GM21367 (cell line): ENCODE data around the gene KCNG3.

Experiments
- ATAC-seq: cut with Tn5 transposase; IDR thresholded peaks from one replicate; pipeline ENCODE4 v1.9.1; 2021; ENCODE audit not compliant: unreplicated experiment

Gene KCNG3, protein sequence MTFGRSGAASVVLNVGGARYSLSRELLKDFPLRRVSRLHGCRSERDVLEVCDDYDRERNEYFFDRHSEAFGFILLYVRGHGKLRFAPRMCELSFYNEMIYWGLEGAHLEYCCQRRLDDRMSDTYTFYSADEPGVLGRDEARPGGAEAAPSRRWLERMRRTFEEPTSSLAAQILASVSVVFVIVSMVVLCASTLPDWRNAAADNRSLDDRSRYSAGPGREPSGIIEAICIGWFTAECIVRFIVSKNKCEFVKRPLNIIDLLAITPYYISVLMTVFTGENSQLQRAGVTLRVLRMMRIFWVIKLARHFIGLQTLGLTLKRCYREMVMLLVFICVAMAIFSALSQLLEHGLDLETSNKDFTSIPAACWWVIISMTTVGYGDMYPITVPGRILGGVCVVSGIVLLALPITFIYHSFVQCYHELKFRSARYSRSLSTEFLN

DNA sequence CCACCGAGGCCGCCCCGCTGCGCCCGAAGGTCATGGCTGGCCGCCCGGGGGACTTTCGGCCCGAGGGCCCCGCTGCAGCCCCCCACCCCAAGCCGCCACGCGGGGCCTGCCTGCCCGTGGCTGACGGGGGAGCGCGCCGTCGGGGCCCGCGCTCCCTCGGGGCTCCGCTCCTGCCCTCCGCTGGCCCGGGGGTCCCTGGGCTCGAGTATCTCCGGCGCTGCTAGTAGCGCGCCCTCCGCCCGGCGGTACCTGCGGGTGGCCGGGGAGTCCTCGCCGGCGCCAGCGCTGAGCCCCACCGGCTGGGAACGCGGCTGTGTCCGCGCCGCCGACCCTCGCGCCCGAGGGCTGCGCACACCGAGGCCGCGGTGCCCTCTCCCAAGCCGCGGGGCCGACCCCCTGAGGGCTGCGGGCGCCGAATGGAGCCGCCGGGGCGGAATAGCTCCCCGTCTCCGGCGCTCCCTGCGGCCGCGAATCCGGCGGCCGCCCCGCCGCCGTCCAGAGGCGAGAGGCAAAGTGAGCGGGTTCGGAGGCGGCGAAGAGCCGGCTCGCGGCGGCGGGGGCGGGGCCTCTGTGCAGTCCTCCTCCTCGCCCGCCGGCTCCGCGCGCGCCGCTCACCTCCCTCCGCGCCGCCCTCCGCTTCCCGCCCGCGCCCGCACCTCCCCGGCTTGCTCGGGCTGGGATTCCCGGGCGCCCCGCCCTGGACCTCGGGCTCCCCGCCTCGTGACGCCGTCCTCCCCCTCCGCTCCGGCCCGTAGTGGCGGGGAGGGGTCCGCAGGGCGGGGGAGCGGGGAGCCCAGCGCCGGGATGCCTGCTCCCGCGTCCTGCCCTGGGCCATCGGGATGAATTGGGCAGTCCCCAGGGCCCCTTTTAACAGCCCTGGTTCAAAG, at the start of gene KCNG3:
KCNG3 (minus strand) TSS at position 515 of the 887 bp plus-strand sequence; CDS start at position 34, 481 bp downstream.
- no peak for ATAC-seq

DNA sequence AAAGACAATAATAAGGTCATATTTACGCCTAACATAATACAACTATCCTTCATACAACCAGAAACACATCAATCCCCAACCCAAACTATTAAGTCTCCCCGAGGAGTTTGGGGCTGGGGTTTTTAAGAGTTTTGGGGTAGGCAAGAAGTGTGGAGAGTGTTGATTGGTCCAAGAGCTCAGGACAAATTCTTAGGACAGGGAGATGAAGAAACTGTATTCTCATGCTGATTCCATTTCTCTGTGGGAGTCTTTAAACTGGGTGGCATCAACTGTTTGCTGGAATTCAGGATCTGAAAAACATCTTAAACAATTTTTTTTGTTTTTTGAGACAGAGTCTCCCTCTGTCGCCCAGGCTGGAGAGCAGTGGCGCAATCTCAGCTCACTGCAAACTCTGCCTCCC, 49.1 kb upstream of the KCNG3 start:
- ATAC-seq: no peak

GRCh38 chr2:42537493-42537892, 43.7 kb upstream of the KCNG3 start:
- no peak for ATAC-seq

DNA sequence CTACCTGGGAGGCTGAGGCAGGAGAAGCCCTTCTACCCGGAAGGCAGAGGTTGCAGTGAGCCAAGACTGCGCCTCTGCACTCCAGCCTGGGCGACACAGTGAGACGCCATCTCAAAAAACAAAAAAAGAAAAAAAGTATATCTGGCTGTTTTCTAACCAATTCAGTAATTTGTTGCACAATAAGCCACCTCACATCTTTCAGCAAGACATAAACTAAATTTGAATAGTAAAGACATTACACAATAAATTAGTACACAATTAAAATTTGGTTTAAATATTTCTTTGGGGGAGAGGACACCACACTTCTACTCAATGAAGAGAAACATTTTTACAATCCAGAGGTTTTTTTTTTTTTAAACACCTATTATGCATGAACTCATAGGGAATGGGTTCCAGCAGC, 38.6 kb upstream of the KCNG3 start:
- no peak for ATAC-seq

DNA sequence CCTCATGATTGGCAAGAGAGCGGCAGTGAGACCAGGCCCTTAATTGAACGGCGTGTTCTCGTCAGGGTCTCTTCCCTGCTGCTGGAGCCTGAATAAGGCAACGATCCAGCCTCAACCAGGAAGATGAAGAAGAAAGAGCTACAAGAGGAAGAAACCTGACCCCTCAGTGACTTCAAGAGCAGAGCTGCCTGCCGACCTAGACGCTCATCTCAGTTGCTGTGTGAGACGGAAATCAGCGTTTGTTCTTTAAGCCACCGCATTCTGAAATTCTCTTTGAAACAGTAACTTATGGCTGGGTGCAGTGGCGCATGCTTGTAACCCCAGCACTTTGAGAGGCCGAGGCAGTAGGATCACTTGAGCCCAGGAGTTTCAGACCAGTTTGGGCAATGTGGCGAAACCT, 29.6 kb upstream of the KCNG3 start:
- no peak for ATAC-seq

DNA sequence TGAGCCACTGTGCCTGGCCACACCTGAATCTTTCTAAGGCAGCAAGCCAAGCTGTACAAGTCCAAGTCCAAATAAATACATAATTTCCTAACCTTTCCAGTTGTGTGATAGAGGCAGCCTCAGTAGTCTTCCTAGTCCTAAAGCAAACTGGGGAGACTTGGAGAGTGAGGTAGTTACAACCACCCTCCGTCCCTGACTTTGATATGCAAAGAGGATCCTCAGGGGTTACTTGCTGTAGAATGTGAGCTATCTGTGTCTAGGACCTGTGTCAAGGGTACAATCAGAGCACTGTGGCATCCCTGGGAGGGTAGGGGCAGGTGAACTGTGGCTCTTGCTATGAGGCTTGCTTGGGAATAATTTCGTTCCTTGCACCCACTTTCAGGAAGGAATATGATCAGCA, 28.3 kb upstream of the KCNG3 start:
- no peak for ATAC-seq

- ATAC-seq: no peak
Observed at GRCh38 chr2:42519624-42520023, 25.8 kb upstream of the KCNG3 start.

- no peak for ATAC-seq
Observed at GRCh38 chr2:42516418-42516901, 22.7 kb upstream of the KCNG3 start.

- no peak for ATAC-seq
Observed at GRCh38 chr2:42513252-42513918, 19.6 kb upstream of the KCNG3 start.

- no peak for ATAC-seq
Observed at GRCh38 chr2:42510608-42511243, 16.9 kb upstream of the KCNG3 start.

DNA sequence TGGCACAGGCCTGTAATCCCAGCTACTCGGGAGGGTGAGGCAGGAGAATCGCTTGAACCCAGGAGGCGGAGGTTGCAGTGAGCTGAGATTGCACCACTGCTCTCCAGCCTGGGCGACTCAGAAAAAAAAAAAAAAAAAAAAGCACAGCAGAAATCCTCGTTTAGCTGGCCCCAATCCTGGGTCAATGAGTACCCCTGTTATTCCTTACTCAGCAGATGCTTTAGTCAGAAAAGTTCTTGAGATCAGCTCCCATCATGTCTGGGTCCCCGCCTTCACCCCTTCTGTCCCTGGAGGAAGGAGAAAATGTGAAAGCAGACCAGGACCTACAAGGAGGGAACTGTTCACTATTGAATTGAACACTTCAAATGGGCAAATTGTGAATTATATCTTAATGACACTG, 16.4 kb upstream of the KCNG3 start:
- no peak for ATAC-seq

DNA sequence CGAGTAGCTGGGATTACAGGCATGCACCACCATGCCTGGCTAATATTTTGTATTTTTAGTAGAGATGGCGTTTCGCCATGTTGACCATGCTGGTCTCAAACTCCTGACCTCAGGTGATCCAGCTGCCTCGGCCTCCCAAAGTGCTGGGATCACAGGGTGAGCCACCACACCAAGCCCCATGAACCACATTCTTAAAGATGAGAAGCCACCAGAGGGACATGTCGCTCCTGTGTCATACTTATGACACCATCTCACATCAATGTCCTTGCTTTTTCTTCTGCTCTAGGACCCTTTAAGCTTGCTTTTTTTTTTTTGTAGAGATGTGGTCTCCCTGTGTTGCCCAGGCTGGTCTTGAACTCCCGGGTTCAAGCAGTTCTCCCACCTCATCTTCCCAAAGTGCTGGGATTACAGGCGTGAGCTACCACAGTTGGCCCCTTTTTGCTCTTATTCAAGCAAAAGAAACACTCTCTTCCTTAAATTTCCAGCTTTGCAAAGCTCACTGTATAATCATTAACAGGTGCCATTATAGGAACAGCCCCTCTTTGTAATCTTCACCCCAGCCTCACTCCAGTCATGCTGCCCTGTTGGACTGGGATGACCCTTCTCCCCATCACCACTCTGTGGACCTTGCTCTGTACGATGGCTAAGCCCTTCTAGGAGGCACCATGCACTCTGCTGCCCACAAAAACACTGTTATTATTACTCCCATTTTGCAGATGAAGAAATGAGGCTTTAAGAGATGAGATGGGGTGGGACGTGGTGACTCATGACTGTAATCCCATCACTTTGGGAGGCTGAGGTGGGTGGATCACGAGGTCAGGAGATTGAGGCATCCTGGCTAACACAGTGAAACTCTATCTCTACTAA, 10.8 kb upstream of the KCNG3 start:
- ATAC-seq: no peak

- no peak for ATAC-seq
Observed at GRCh38 chr2:42503291-42503690, 9.5 kb upstream of the KCNG3 start.

GRCh38 chr2:42498497-42498896, 4.7 kb upstream of the KCNG3 start:
- no peak for ATAC-seq

DNA sequence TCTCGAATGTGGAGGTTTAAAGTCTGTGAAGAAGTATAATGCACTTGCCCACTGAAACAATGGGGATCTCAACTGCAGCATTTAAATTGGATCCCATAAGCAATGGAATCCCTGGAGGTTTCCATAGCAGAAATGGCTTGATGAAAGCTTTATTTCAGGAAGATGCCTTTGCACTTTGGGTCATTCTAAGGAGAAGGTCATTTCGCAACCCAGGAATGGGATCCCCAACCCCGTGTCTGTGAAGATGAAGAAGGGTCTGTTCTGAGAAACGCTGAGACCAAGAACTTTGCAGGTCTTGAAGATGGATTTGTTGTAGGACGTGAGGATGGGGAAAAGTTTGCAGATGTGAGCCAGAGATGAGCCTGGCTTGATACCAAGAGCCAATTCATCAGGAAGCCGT, 1.8 kb upstream of the KCNG3 start:
- no peak for ATAC-seq

DNA sequence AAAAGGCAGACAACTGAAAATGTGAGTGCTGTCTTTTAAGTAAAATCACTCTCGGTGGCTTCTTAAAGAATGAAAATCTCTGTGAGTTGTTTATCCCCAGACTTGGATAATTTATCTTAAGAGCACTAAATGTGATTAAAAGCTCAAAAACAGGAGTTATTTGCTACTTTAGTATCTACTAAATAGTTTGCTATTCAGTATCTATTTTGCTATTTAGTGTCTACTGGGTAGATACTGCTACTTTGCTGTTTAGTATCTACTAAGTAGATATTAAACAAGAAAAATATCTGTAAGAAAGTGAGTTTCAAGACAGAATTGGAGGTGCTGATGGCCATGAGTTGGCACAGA, 1.4 kb upstream of the KCNG3 start:
- ATAC-seq: no peak

DNA sequence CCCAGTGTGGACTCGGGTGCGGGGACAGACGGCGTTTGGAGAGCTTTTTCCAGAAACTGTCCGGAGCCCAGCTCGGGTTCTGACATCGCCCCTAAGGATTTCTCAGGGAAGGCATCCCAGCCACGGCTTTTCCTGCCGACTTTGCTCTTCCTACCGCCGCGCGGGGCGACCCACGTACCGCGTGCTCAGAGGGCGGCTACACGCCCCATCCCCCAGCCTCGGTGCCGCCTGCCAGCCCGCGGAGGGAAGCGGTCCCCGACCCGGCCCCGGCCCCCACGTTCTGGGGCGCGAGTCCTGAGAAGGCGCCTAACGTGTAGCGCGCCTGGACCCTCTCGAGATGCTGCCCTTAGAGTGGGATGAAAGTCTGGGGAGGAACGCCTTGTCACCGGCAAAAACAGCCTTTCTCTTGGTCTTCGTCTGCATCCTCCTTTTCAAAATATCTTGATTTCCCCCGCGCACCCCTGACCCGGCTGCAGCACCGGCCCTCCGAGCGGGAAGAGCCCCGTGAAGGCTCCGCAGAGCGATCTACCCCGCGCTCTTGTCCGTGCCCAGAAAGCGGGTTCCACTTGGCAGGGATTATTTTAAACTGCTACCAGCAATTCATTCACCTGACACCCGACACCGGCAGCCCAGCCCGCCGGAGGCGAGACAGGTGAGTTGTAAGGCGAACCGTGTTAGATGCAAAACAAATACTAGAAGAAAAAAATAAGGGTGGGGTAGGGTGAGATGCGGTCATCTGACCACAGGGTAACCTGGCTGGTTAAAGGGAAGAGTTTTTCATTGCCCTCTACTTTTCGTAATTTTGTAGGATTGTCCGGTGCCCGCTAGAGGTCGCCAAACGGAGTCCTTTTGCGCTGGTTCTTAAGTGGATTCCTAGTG, 812 bp upstream of the KCNG3 start:
- peak; percentile 63 for ATAC-seq

- no peak for ATAC-seq
Observed at GRCh38 chr2:42492691-42493467, 903 bp downstream of the KCNG3 start.
